Measurements from ENCODE around the gene LNX1. TPM values are rescaled to one million over a fixed set of nuclear protein-coding genes. Genes with fewer than 3 reads are reported as not detected.

LNX1 gene
- total RNA-seq, 1 experiment from 2014 or later = 4.2 TPM

DNA sequence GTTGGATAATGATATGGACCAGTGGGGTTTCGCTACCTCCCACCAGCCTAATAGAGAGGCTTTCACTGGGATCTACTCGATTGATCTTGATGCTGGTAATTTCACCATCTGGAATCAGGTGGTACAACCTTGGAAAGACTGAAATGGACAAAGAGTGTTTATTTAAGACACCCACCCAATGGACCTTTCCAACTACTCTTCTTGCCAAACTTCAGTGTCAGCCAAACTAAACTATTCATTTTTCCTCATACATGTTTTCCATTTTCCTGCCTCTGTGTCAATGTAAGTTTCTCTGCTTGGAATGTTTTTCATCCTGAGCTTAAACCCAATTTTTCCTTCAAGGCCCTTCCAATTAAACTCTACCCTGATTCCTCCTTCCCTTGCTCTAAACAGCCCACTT, 92.6 kb downstream of the LNX1 start:
- intact Hi-C loops (cut with micrococcal nuclease; ENCODE audit: unreplicated experiment) = no loop called here
- CTCF ChIA-PET = no interaction called here
- TF ChIP-seq, protein P1, sequence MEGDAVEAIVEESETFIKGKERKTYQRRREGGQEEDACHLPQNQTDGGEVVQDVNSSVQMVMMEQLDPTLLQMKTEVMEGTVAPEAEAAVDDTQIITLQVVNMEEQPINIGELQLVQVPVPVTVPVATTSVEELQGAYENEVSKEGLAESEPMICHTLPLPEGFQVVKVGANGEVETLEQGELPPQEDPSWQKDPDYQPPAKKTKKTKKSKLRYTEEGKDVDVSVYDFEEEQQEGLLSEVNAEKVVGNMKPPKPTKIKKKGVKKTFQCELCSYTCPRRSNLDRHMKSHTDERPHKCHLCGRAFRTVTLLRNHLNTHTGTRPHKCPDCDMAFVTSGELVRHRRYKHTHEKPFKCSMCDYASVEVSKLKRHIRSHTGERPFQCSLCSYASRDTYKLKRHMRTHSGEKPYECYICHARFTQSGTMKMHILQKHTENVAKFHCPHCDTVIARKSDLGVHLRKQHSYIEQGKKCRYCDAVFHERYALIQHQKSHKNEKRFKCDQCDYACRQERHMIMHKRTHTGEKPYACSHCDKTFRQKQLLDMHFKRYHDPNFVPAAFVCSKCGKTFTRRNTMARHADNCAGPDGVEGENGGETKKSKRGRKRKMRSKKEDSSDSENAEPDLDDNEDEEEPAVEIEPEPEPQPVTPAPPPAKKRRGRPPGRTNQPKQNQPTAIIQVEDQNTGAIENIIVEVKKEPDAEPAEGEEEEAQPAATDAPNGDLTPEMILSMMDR (IDR thresholded peaks at IDR 0.05; ENCODE audit: unreplicated experiment) = no peak

DNA sequence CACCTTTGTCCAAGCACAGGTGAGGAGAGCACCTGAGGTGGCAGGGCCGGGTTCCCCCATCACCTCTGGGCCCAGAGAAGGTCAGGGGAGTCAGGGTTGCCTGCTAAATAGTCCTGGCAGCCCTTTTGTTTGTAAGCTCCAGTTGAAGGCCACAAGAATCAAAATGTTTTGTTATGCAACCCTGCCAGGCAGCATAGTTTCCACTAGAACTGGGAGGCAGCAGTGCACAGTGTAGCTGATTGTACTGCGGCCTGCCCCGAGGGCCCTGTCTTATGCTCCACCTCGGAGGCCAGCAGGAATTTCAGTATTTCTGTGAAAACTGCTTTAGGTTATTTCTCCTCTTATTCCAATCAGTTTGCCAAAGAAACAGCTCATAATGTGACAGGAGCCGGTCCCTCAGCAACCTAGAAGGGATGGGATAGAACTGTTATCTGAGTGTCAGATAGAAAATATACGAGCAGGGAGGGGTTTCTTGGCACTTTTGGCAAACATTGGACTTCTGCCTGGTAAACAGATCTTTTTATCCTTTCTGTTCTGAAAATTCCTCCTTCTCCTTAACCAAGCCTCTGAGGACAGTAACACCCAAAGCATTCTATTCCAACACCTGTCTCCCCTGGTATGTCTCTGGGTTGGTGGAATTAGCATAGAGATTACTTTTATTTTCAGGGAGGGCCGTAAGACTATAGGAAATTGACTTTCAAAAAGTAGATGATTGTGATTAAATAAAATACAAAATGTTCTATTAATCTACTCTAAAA, 93.6 kb downstream of the LNX1 start:
- H3K9me3 Mint-ChIP-seq (ENCODE audit: low read depth, unreplicated experiment) = no peaks in the 10 kb centered on the region
- no peaks in the 10 kb centered on the region for H3K27me3 Mint-ChIP-seq (ENCODE audit: unreplicated experiment)
- no peak for DNase-seq
- intact Hi-C loops (cut with micrococcal nuclease; ENCODE audit: unreplicated experiment) = no loop called here
- no peaks in the 10 kb centered on the region for H3K4me1 Mint-ChIP-seq (ENCODE audit: low read depth, unreplicated experiment)
- H3K27ac Mint-ChIP-seq (ENCODE audit: unreplicated experiment) = no peak overlapping the region
- H3K4me3 Mint-ChIP-seq (ENCODE audit: low read depth, unreplicated experiment) = no peak overlapping the region
- CTCF ChIA-PET = no interaction called here
- no peaks in the 10 kb centered on the region for H3K36me3 Mint-ChIP-seq (ENCODE audit: insufficient read depth, unreplicated experiment)
- TF ChIP-seq, protein P1 (IDR thresholded peaks at IDR 0.05; ENCODE audit: unreplicated experiment) = no peak
- BruUV-seq (replicated peaks) = no TSS peak

More for the DNA sequence above, 92.6 kb downstream of the LNX1 start:
- DNase-seq = no peak
- H3K4me1 Mint-ChIP-seq (ENCODE audit: low read depth, unreplicated experiment) = no peaks in the 10 kb centered on the region
- BruUV-seq (replicated peaks) = no TSS peak
- no peaks in the 10 kb centered on the region for H3K36me3 Mint-ChIP-seq (ENCODE audit: insufficient read depth, unreplicated experiment)
- H3K9me3 Mint-ChIP-seq (ENCODE audit: low read depth, unreplicated experiment) = no peaks in the 10 kb centered on the region
- no peaks in the 10 kb centered on the region for H3K27me3 Mint-ChIP-seq (ENCODE audit: unreplicated experiment)
- no peak overlapping the region for H3K27ac Mint-ChIP-seq (ENCODE audit: unreplicated experiment)
- no peak overlapping the region for H3K4me3 Mint-ChIP-seq (ENCODE audit: low read depth, unreplicated experiment)

DNA sequence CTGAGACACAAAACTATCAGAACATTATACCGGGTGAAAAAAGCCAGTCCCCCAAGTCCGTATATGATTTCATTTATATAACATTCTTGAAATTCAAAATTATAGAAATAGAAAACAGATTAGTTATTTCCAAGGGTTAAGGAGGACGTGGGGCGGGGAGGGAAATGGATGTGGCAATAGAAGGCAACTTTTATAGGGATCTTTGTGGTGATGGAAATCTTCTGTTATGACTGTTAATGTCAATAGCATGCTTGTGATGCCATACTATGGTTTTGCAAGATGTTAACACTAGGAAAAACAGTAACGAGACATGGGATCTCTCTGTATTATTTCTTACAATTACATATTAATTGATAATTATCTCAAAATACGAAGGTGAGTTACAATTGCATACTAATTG, 96.4 kb downstream of the LNX1 start:
- Mint-ChIP-seq H3K4me3 (ENCODE audit: low read depth, unreplicated experiment) (no peak overlapping the region), H3K27me3 (ENCODE audit: unreplicated experiment) (no peaks in the 10 kb centered on the region), H3K9me3 (ENCODE audit: low read depth, unreplicated experiment) (no peaks in the 10 kb centered on the region), H3K36me3 (ENCODE audit: insufficient read depth, unreplicated experiment) (no peaks in the 10 kb centered on the region), H3K27ac (ENCODE audit: unreplicated experiment) (no peak overlapping the region), H3K4me1 (ENCODE audit: low read depth, unreplicated experiment) (no peaks in the 10 kb centered on the region)
- TF ChIP-seq, protein P1 (IDR thresholded peaks at IDR 0.05; ENCODE audit: unreplicated experiment) = no peak
- intact Hi-C loops (cut with micrococcal nuclease; ENCODE audit: unreplicated experiment) = loop anchor here (5.0 kb wide), 1 partner anchor 307 kb away; no protein-coding TSS in a partner anchor
- no peak for DNase-seq
- CTCF ChIA-PET = interaction anchor here (0.5 kb wide), 1 partner anchor 762 kb away, joined by 3 read pairs; no protein-coding TSS in a partner anchor
- BruUV-seq (replicated peaks) = no TSS peak

DNA sequence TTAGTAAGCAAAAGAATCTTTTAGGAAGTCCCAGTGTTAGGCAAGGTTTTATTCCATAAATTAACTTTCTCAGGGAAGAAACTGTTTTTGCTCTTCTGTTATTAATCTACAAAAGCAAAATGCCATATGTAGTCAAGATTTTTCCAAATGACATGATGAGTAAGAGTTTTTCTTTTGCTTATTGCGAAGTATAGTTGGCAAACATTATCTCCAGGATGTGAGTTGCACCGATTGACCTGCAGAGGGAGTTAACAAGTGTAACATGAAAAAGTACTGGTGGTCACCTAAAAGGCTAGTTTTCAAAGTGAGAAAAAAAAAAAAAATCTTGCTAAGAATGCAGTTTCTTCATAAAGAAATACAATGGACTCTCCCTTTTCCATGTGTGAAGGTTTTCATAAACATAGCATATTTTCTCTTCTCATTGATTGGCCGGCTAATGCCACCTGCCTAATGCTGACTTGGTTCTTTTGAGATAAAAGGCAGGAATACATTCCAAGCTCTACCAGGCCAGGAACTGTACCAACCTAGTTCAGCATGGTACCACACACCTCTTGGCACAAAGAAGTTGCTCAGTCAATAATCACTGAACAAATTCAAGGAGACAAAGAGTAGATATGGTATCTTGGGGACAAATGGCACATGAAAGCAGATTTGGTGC, 100.2 kb downstream of the LNX1 start:
- Mint-ChIP-seq H3K4me1 (ENCODE audit: low read depth, unreplicated experiment) (no peaks in the 10 kb centered on the region), H3K36me3 (ENCODE audit: insufficient read depth, unreplicated experiment) (no peaks in the 10 kb centered on the region), H3K27me3 (ENCODE audit: unreplicated experiment) (no peaks in the 10 kb centered on the region), H3K9me3 (ENCODE audit: low read depth, unreplicated experiment) (no peaks in the 10 kb centered on the region), H3K4me3 (ENCODE audit: low read depth, unreplicated experiment) (no peak overlapping the region), H3K27ac (ENCODE audit: unreplicated experiment) (no peak overlapping the region)
- intact Hi-C loops (cut with micrococcal nuclease; ENCODE audit: unreplicated experiment) = loop anchor here (5.0 kb wide), 1 partner anchor 311 kb away; no protein-coding TSS in a partner anchor
- DNase-seq = peak; percentile 22
- BruUV-seq (replicated peaks) = no TSS peak
- CTCF ChIA-PET = interaction anchor here (0.7 to 1.1 kb wide), 2 partner anchors 14 to 1394 kb away, joined by 5 read pairs; no protein-coding TSS in a partner anchor
- TF ChIP-seq, protein P1 (IDR thresholded peaks at IDR 0.05; ENCODE audit: unreplicated experiment) = peak; percentile 44

Measured in Calu3 (cell line).